CD14-positive monocyte (primary cell): Measurements from ENCODE around the gene ARMH3. TPM values are rescaled to one million over a fixed set of nuclear protein-coding genes. Genes with fewer than 3 reads are reported as not detected.

Source experiments
- DNase-seq, 3 donors: peaks; one replicate each; pipeline ENCODE4 v3.0.0-alpha.2; 2011 to 2022
- H2AFZ ChIP-seq: 2 replicates; pipeline ENCODE4 v1.6.0; 2012; ENCODE audit warnings: mild to moderate bottlenecking, low read depth, low read length, inconsistent platforms; ENCODE audit not compliant: insufficient read depth, poor library complexity, severe bottlenecking
- H3K27ac ChIP-seq, 2 donors: 1 replicate in 1 of 2; 2 replicates in 1 of 2; pipeline ENCODE4 v1.5.1; 2012 to 2013; ENCODE audit warnings: low read length in 2 of 2, control low read depth in 1 of 2, inconsistent platforms in 1 of 2, low read depth in 1 of 2, mild to moderate bottlenecking in 1 of 2
- H3K27me3 ChIP-seq, 2 donors: one replicate each; pipeline versions ENCODE4 v1.6.0 to v1.6.1; 2011 to 2013; ENCODE audit warnings: low read length in 2 of 2; ENCODE audit not compliant: control insufficient read depth in 2 of 2, insufficient read depth in 2 of 2
- H3K36me3 ChIP-seq, 2 donors: replicated peaks in 1 of 2; 1 replicate in 1 of 2; 2 replicates in 1 of 2; pipeline versions ENCODE4 v1.5.1 to v1.6.1; 2012 to 2013; ENCODE audit warnings: low read length in 2 of 2, control low read depth in 1 of 2, inconsistent platforms in 1 of 2, mild to moderate bottlenecking in 1 of 2; ENCODE audit not compliant: insufficient read depth in 2 of 2, control insufficient read depth in 1 of 2
- H3K4me1 ChIP-seq, 2 donors: 1 replicate in 1 of 2; 2 replicates in 1 of 2; pipeline versions ENCODE4 v1.5.1 to v1.6.1; 2012 to 2013; ENCODE audit warnings: low read length in 2 of 2, control low read depth in 1 of 2, inconsistent platforms in 1 of 2, mild to moderate bottlenecking in 1 of 2, moderate library complexity in 1 of 2; ENCODE audit not compliant: insufficient read depth in 2 of 2, control insufficient read depth in 1 of 2
- H3K4me2 ChIP-seq: replicated peaks from 2 replicates; pipeline ENCODE3; 2012; ENCODE audit warnings: low read length, moderate library complexity, mild to moderate bottlenecking; ENCODE audit not compliant: poor library complexity, severe bottlenecking; ENCODE audit errors: extremely low read depth
- H3K4me3 ChIP-seq, 3 experiments: fragments of 200-600 bp in 1 of 3; sonication (generic) in 1 of 3; replicated peaks in 1 of 3; 1 replicate in 2 of 3; 2 replicates in 1 of 3; pipeline ENCODE4 v1.5.1; 2011 to 2013; ENCODE audit warnings: low read length in 3 of 3, mild to moderate bottlenecking in 3 of 3, control low read depth in 2 of 3, low read depth in 2 of 3, inconsistent platforms in 1 of 3, moderate library complexity in 1 of 3
- H3K79me2 ChIP-seq: 2 replicates; pipeline ENCODE4 v1.6.0; 2012; ENCODE audit warnings: mild to moderate bottlenecking, control low read depth, inconsistent platforms, low read length, moderate library complexity; ENCODE audit not compliant: insufficient read depth
- H3K9ac ChIP-seq: 2 replicates; pipeline ENCODE4 v1.6.0; 2017; ENCODE audit warnings: low read length, mild to moderate bottlenecking; ENCODE audit not compliant: insufficient read depth, poor library complexity, severe bottlenecking
- H3K9me3 ChIP-seq, 2 donors: replicated peaks in 1 of 2; 1 replicate in 1 of 2; 2 replicates in 1 of 2; pipeline versions ENCODE4 v1.5.1 to v1.6.1; 2012 to 2013; ENCODE audit warnings: low read length in 2 of 2, control low read depth in 1 of 2; ENCODE audit not compliant: control insufficient read depth in 1 of 2, insufficient read depth in 1 of 2
- H4K20me1 ChIP-seq: 2 replicates; pipeline ENCODE4 v1.6.0; 2012; ENCODE audit warnings: mild to moderate bottlenecking, low read length, control low read depth, moderate library complexity; ENCODE audit not compliant: insufficient read depth
- H3K27ac Mint-ChIP-seq, 7 donors: one replicate each; pipeline ENCODE4 v1.8.0; 2020; ENCODE audit warnings: mild to moderate bottlenecking in 7 of 7, mixed read lengths in 7 of 7, moderate library complexity in 6 of 7, inconsistent platforms in 2 of 7
- H3K27me3 Mint-ChIP-seq, 3 donors: one replicate each; pipeline ENCODE4 v1.8.0; 2021 to 2022; ENCODE audit warnings: low read depth in 3 of 3, mild to moderate bottlenecking in 3 of 3, mixed read lengths in 3 of 3, moderate library complexity in 3 of 3, inconsistent platforms in 1 of 3
- H3K36me3 Mint-ChIP-seq, 2 donors: one replicate each; pipeline ENCODE4 v1.8.0; 2020; ENCODE audit warnings: mixed read lengths in 2 of 2, inconsistent platforms in 1 of 2, mild to moderate bottlenecking in 1 of 2
- H3K4me1 Mint-ChIP-seq: one replicate; pipeline ENCODE4 v1.8.0; 2020; ENCODE audit warnings: mild to moderate bottlenecking, mixed read lengths
- H3K4me3 Mint-ChIP-seq, 2 donors: one replicate each; pipeline ENCODE4 v1.8.0; 2020; ENCODE audit warnings: mild to moderate bottlenecking in 2 of 2, mixed read lengths in 2 of 2, moderate library complexity in 1 of 2
- H3K9me3 Mint-ChIP-seq, 7 donors: one replicate each; pipeline ENCODE4 v1.8.0; 2020 to 2022; ENCODE audit warnings: mixed read lengths in 7 of 7, mild to moderate bottlenecking in 6 of 7, moderate library complexity in 6 of 7, inconsistent platforms in 2 of 7
- CTCF ChIP-seq: fragments of 200-600 bp; IDR thresholded peaks from one replicate; pipeline ENCODE4 v1.8.0; 2022; ENCODE audit warnings: antibody characterized with exemption, mild to moderate bottlenecking
- WGBS: methylation state at CpG from one replicate; pipeline ENCODE4 v1.1.5; 2013; ENCODE audit warnings: missing lambda C conversion rate; ENCODE audit not compliant: insufficient coverage; 5-methylcytosine and 5-hydroxymethylcytosine counted together
- intact Hi-C, 2 donors: fragments of 100-400 bp; cut with micrococcal nuclease; formaldehyde crosslinking; loops; one replicate each; pipeline versions ENCODE4 v1.15.0 to v1.15.1; 2023
- polyA plus RNA-seq, 3 donors: library from polyadenylated mRNA; depleted of rRNA in 1 of 3; unstranded in 2 of 3; stranded (reverse) in 1 of 3; fragments of 300-500 nt in 2 of 3; fragments of >200 nt in 1 of 3; fragmentation: Illumina TruSeq in 2 of 3; gene quantifications; 1 replicate in 2 of 3; 2 replicates in 1 of 3; pipeline ENCODE4 v1.2.3, GENCODE V29; 2012 to 2021

ARMH3 gene
- polyA plus RNA-seq, 3 donors, result 20.4 to 26.3 (median 22.1) TPM

DNA sequence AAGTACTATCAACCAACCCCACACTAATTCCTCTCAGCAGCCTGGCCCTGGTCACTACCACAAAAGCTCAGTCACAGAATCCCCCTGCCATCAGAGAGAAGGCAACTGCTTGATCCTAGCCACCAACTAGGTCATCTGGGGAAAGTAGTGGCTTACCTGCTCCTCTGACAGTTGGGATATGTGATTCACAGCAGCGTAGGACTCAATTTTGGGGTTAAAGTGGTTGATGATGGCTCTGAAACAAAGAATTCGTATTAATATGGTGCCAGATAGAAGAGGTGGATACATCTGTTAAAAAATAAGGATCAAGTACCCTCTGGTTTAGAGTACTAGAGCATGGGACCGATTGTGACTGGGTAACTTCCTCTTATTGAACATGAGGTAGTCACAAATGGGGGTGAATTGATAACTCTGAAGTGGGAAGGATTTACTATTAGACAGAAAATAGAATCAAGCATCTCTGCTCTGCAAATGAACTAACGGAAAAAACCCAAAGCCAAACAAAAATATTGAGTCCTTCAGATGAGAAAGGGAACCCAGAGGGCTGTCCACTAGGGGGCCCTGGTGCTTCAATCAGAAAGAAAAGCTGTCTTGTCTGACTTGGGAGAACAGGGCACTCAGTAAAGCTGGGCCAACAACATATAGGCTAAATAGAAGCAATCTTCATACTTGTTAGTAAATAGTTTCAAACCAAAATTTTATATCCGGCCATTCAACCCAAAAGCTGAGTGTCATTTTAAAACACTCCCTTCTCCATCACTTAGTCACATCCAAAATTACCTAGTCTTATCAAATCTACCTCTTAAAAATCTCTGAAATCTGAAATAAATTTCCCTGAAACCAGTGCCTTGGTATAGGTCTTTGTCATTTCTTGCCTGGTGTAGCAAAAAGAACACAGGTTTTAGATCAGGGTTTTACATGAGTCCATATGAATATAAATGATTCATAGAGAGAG, 166.4 kb downstream of the ARMH3 start:
- no peaks in the 10 kb centered on the region for H3K9me3 Mint-ChIP-seq
- no peak overlapping the region for H3K4me3 ChIP-seq

More for the DNA sequence above, 166.4 kb downstream of the ARMH3 start:
- H3K27me3 ChIP-seq, result no peaks in the 10 kb centered on the region
- TF ChIP-seq CTCF, result peak; percentile 91
- peaks cover 29 to 37% of the 10 kb centered on the region in 2 donors for H3K36me3 Mint-ChIP-seq
- H3K9me3 ChIP-seq, result no peaks in the 10 kb centered on the region
- H3K4me3 Mint-ChIP-seq, result no peak overlapping the region
- H3K4me1 Mint-ChIP-seq, result no peaks in the 10 kb centered on the region
- H4K20me1 ChIP-seq, result peaks cover 67% of the 10 kb centered on the region
- WGBS, result 92% methylated on average over 2 of the region's 5 CpGs
- H3K27me3 Mint-ChIP-seq, result no peaks in the 10 kb centered on the region
- H3K36me3 ChIP-seq, result peaks cover 12 to 50% of the 10 kb centered on the region in 2 donors
- peak; percentile 30 to 54 (median 50) for DNase-seq
- no peak overlapping the region for H2AFZ ChIP-seq
- no peaks in the 10 kb centered on the region for H3K4me1 ChIP-seq
- no peak overlapping the region for H3K9ac ChIP-seq
- H3K79me2 ChIP-seq, result no peaks in the 10 kb centered on the region
- H3K27ac ChIP-seq, result no peak overlapping the region
- intact Hi-C loops, result loop anchor here (2.0 to 10.0 kb wide), 4 partner anchors 115 to 185 kb away; no protein-coding TSS in a partner anchor
- H3K4me2 ChIP-seq, result no peak overlapping the region
- no peak overlapping the region for H3K27ac Mint-ChIP-seq
